NCI-H1092 treated with DMSO at 0.1 percent for 48 hours (cell line): Measurements from ENCODE around the gene STXBP5L.
"Not testable (repeated sequence)": the region's sequence is repeated elsewhere in the genome, so short reads cannot be mapped to it uniquely, and the experiment has no call there.

ENCODE experiments used
- DNase-seq: peaks from one replicate; lab custom pipeline; 2025; lab: John Stamatoyannopoulos, UW

STXBP5L gene

DNA sequence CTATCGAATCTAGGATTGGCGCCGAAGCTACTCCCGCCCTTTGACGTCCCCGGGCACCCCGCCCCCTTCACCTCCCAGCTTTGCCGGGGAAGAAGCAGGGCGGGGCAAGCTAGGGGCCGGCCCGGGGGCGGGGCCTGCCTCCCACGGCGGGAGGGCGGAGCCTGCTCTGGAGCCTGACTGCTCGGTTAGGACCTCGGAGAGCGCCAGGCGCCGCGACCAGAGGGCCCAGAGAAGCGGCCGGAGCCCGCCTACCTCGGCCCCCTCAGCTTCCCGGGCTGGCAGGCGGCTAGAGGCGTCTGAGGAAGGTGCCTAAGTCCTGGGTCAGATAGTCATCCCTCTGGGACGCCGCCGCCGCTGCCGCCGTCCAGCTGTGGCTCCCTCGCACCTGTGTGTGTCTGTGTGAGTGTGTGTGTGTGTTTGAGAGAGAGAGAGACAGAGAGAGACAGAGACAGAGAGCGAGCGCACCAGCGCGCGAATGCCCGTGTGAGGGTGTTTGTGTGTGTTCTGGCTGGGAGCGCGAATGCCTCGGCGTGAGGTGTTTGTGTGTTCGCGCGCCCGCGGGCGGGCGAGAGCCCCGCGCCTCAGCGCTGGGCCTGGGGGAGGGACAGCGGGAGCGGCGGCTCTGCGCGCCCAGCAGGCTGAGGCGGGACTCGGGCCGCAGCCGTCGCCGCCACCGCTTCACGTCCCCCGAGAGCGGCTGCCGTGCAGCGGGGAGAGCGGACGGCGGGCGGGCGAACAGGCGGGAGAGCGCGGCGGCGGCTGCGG is at the start of gene STXBP5L:
Gene STXBP5L, plus strand, starts transcription at position 176 of the 765 bp plus-strand sequence. CDS start 1,374 bp downstream, outside the sequence.
- peak; percentile 84 for DNase-seq

DNA sequence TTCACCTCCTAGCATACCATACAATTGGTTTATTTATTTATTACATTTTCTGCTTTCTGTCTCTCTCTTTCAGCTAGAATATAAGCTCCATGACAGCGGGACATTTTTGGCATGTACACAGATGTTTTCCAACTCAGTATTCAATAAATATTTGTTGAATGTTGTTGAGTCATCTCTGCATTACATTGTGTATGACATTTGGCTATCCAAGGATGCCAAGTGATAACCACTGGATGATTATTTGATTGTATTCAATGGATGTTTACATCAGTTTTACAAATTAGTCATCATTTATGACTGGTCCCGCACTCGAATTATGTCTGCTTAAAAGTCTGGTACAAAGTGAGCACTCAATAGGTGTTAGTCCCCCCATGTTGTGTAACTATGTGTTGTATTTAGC is 49.5 kb upstream of the STXBP5L start:
- DNase-seq, result no peak

DNA sequence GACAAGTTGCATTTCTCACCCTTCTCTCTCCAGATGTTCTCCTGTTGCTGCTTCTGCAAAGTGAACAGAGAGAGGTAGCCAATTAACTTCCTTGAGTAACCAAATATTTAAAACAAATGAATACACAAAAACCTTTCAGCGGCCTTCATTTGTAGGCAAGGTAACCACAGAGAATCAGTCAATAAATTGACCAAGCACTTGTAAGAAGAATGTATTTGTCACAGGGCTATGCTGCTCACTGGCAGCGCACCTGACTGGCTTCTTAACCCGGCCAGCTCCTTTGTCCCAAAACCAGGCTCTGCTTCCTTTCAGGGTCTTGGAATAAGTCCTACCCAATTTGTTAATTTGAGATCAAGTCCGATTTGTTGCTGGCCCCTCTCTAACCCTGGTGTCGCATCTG is 43.5 kb upstream of the STXBP5L start:
- peak; percentile 19 for DNase-seq

DNA sequence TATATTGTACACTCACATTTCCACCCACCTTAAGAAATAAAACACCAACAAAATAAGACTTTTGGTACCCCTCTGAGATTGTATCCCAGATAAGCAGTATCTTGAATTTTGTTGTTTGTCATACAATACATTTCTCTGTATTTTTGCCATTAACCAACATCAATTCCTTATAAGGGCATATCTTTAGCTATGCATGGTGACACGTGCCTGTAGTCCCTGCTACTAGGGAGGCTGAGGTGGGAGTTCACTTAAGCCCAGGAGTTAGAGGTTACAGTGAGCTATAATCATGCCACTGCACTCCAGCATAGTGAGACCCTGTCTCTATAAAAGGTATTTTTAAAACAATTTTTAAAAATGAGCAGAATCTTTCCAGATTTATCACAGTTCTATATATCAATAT is 32.5 kb upstream of the STXBP5L start:
- DNase-seq, result no peak

GRCh38 chr3:120875989-120876388 is 32.0 kb upstream of the STXBP5L start:
- DNase-seq, result no peak

DNA sequence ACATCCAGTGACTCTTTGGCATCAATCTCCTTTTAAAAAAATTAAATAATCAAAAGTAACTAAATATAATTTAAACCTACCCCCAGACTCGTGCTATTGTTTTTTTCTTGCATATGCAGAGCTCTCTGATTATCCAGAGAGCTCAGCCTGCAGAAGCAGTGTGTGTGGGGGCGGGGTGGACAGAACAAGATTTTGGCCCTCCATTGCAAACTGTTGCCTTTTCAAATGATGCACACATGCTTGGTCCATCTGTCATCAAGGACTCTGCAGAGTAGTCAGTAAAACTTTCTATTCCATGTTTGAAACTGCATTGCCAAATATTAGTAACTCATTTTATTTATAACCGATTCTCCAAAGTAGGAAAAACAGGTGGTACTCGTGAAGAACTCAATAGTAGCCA is 28.6 kb upstream of the STXBP5L start:
- no peak for DNase-seq

GRCh38 chr3:120892921-120893320 is 15.1 kb upstream of the STXBP5L start:
- DNase-seq, result no peak

- no peak for DNase-seq
Observed at GRCh38 chr3:120894316-120895057, 13.5 kb upstream of the STXBP5L start.

DNA sequence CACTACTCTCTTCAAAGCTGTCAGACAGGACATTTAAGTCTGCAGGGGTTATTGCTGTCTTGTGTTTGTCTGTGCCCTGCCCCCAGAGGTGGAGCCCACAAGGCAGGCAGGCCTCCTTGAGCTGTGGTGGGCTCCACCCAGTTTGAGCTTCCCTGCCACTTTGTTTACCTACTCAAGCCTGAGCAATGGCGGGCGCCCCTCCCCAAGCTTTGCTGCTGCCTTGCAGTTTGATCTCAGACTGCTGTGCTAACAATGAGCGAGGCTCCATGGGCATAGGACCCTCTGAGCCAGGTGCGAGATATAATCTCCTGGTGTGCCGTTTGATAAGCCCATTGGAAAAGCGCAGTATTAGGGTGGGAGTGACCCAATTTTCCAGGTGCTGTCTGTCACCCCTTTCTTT is 6.3 kb upstream of the STXBP5L start:
- not testable (repeated sequence) for DNase-seq

GRCh38 chr3:120903221-120903620 is 4.8 kb upstream of the STXBP5L start:
- no peak for DNase-seq

DNA sequence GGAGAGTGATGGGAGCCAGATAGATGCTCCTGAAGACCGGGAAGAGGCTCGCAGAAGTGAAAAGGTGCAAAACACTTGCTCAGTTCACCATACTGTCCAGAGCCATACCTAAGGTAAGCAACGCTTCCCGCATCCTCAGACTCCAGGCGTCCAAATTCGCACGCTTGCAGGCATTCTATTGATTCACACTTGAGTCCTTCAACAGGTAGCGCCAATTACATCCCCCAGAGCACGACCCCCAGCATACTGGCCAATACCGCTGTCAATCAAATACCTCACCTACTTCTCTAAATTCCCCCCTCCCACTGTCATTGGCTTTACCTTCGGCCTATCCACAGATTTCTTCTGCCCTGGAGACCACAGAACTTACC is 361 bp upstream of the STXBP5L start:
- peak; percentile 98 for DNase-seq

DNA sequence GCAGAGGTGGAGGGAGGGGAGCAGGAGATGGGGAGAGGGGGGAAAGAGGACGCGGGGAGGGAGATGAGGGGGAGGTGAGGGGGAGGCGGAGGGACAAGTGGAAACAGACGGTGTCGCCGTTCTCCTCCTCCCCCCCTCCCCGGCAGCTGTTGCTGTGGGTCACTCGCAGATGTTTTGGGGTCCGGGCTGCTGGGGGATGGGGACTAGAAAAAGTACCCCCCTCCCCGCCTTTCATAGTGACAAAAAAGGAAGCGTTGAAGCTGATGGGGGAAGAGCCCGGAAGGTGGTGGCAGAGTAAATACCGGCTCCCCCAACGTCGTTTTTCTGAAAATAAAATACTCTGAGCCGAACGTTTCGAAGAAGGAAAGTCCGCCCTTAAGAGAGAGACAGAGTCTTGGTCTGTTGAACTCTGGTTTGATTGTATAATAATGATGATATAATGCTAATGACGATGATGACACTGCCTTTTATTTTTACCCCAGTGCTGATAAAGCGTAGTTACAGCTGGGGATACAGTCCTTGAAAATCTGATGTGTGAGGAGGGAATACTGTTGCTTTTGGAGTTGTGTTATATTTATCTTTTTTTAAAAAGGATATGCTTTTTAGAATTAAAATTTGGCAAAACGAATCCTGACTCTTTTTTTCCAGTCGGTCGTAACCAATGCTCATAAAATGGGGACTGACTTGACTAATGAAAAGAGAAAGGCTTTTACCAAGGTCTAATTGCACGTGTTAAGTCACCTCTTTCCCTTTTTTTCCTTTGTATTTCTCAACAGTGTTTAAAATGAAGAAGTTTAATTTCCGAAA is 993 bp downstream of the STXBP5L start:
- DNase-seq, result peak; percentile 47

DNA sequence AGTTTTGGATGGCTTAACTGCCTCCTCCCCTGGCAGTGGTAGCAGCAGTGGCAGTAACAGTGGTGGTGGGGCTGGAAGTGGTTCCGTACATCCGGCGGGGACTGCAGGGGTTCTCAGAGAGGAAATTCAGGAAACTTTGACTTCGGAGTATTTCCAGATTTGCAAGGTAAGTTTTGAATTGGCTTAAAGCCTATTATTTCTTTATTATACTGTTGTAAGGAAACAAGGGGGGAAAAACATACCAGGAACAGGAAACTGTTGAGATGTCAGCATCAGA is 1.5 kb downstream of the STXBP5L start:
- DNase-seq, result no peak

GRCh38 chr3:120926146-120926545 is 18.1 kb downstream of the STXBP5L start:
- no peak for DNase-seq

GRCh38 chr3:120928991-120929390 is 21.0 kb downstream of the STXBP5L start:
- DNase-seq, result no peak

- no peak for DNase-seq
Observed at GRCh38 chr3:120931593-120931992, 23.6 kb downstream of the STXBP5L start.

DNA sequence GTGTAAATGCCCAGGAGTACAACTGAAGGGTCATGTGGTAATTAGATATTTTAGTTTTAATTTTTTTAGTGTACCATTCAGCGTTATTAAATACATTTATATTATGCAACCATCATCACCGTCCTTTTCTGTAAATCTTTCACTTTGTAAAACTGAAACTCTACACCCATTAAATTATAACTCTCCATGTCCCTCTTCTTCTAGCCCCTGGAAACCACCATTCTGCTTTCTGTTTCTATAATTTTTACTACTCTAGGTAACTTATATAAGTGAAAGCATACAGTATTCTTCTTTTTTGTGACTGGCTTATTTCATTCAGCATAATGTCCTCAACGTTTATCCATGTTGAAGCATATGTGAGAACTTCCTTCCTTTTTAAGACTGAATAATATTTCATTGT is 48.1 kb downstream of the STXBP5L start:
- no peak for DNase-seq

DNA sequence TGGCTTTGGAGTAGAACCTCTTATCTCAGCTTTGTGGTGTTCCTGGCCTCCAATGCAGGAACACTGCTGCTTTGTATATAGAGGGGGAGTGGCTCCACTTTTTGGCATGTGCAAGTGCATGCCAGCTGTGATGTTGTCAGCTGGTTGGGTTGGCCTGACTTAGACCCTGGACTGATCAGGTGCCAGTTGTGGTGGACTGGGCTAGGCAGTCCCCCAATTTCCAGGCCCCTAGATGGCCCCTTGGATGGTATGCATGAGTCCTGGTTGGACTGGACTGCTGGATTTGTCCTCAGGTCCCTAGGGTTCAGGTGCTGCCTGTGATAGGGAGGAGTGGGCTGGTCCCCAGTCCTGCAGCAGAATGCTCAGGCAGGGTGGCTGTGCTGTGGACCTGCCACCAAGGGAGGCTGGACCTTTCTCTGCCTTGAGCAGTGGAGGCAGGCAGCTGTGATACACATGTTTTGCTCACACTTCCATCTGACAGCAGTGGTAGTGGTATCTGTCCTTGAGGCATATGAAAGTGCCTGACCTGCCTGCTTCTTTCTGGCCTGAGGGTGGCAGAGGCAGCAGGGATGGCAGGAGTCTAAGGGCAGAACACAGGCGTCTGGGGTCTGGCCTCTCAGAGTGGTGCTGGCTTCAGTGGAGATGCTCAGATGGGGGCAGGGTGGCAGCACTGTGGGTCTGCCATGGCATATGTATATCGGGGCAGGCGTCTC is 74.8 kb downstream of the STXBP5L start:
- DNase-seq, result no peak

GRCh38 chr3:120983321-120983665 is 75.3 kb downstream of the STXBP5L start:
- no peak for DNase-seq

DNA sequence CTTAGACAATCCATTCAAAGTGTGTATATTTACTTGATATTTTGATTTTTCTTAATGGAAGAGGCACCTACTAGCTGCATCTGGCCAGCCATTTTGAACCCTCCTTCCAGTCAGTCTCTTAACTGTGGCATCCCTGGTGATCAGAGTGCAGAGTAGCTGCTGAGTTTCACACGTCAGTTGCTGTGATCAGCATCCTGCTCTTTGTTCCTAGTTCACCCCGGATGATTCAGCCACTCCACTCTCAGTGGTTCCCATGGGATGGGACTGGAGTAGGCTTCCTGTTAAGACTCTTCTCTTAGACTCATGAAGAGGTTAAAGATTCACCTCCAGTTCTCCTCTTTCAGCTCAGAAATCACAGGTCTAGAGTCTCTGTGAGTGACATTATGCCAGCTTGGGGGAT is 75.8 kb downstream of the STXBP5L start:
- no peak for DNase-seq

DNA sequence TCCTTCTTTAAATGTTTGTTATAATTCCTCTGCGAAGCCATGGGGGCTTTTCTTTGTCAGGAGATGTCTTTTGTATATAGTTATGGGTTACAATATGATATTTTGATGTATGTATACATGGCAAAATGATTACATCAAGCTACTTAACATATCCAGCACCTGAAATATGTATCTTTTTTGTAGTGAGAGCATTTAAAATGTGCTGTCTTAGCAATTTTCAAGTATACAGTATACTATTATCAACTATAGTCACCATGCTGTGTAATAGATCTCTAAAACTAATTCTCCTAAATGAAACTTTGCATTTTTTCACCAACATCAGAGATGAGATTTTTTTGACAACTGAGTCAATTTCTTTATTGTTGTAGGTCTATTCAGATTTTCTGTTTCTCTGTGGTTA is 77.2 kb downstream of the STXBP5L start:
- DNase-seq, result no peak

DNA sequence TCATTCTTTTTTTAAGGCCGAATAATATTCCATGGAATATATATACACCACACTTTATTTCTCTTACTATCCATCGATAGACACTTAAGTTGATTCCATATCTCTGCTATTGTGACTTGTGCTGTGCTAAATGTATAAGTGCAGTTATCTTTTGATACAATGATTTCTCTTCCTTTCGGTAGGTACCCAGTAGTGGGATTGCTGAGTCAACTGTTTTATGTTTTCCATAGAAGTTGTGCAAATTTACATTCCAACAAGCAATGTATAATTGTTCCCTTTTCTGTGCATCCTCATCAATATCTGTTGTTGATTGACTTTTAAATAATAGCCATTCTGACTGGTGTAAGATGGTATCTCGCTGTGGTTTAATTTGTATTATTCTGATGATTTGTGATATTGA is 81.0 kb downstream of the STXBP5L start:
- DNase-seq, result no peak
